GM15510 (cell line): ENCODE results near the gene KLHL2.

Experiments used
- POLR2A ChIP-seq: IDR thresholded peaks from 3 replicates; pipeline ENCODE4 v1.6.1; 2011; ENCODE audit warnings: borderline replicate concordance; ENCODE audit not compliant: insufficient read length; ENCODE audit errors: extremely low read depth

Gene KLHL2

DNA sequence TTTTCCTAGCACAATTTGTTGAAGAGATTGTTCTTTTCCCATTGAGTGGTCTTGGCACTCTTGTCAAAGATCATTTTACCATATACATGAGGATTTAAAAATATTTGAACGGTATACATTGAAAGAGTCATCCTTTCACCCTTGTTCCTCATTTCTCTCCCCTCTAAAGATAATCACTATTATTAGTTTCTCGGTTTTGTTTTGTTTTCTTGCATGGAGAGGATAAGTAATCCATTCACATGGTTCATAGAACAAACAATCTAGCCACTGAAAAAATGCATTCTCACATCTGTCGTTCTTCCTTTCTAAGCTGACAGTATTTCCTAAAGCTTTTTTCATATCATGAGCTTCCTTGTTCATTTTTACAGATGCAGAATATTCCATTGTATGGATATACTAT is 80.9 kb downstream of the KLHL2 start:
- no peak for TF ChIP-seq POLR2A

DNA sequence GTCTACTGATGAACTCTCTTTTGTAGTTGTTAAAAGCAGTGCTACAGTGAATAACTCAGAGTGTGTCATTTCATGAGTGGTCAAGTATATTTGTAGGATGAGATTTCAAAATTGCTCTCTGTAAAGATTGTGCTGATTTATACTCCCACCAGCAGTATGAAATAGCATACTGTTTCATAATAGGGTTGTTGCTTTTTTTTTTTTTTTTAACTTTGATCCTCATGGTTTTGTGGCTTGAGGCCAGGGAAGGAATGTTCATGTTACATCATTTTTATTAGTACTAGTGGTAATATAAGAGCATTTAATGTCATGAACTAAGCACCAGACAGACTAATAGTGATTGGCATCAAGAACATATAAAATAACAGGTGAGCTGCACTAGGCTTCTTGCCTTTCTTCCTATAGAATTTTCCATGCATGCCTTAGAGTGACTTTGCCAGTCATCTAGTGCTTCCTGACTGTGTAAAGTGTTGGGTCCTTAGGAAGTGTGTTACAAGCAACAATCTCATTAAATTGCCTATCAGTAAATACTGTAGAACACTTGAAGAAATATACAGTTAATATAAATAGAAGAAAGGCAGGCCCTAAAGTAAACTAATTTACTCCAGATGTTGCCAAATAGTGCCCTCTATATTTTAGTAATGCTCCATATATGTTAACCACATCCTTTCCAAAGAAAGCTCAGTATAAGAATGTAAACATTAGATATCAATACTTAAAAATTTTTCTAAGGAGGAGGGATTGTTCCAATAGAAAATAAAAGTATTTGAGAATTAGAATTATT is 81.5 kb downstream of the KLHL2 start:
- no peak for TF ChIP-seq POLR2A

DNA sequence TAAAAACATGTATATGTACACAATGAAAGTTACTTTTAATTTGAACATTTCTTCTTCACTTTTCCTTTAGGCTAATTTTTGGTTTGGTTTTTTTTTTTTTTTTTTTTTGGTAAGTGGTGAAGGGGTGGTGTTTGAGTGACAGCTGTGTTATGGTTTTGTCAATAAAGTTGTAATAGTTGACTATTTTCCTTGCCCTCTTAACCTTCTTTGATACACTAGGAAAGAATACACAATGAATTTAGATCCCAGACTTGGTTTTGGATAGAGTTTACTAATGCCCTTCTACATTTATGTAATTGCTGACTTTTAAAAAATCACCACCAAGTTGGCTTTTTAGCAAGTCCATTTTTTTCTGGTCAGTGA is 82.0 kb downstream of the KLHL2 start:
- no peak for TF ChIP-seq POLR2A

GRCh38 chr4:165293061-165293460 is 85.7 kb downstream of the KLHL2 start:
- no peak for TF ChIP-seq POLR2A

DNA sequence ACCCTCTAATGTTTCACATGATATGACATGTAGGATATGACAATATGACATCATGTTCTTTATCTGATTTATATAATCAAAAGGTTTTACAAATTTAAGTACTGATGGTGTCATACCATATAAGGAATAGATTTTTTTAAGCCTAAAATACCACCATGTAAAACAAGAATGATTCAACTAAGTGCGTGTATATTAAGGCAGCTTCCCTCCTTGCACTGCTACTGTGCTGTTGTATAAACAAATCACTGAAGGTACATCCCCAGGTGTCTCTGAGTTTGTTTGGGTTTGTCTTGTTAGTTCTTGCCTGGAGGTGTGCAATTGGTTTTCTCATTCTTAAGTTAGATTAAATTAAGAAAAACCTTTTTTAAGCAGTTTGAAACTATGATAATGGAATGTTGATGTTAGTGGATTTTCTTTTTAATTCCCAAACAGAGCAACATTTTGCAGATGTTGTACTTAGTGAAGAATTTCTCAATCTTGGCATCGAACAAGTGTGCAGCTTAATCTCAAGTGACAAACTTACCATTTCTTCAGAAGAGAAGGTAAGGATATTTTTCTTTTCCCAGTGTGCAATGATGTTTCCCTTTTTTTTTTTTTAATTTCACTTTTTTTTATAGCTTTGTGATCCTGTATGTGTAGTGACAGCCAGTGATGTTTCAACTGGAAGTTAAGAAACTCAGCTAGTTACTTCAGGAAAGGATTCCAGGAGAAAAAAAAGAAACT is 86.7 kb downstream of the KLHL2 start:
- no peak for TF ChIP-seq POLR2A

GRCh38 chr4:165294907-165295306 is 87.5 kb downstream of the KLHL2 start:
- no peak for TF ChIP-seq POLR2A

DNA sequence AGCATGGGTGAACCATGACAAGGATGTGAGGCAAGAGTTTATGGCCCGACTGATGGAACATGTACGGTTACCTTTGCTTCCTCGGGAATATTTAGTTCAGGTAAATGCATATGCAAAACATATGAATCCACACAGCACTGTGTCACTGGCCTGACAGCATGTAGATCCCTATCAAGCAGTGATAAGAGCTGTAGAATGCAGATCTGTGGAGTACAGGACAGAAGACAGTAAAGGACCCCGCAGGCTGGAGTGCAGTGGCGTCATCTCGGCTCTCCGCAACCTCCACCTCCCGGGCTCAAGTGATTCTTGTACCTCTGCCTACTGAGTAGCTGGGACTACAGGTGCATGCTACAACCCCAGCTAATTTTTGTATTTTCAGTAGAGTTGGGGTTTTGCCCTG is 90.3 kb downstream of the KLHL2 start:
- TF ChIP-seq POLR2A, result no peak

DNA sequence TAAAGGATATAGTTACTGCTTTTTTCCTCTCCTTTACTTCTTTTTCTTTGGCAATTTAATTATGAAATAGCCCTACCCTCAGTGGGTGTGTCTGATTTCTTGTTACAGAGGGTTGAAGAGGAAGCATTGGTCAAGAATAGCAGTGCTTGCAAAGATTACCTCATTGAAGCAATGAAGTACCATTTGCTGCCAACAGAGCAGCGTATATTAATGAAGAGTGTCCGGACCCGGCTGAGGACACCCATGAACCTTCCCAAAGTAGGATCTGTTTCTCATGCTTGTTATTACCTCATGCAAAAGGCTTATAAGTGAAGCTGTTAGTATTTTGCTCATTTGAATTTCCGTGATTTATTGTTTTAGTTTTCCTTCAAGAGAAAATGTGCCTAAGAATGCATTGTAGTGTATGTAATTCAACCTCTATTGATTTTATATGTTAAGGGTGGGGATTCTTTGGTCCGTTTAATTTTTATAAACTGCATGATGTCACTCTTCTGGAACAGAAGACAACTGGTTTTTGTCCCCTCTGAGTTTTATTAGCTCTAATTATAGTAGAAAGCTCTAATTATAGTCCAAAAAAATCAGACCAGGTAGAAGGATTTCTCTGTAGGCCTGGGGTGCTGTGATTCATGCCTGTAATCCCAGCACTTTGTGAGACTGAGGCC is 92.2 kb downstream of the KLHL2 start:
- TF ChIP-seq POLR2A, result no peak

DNA sequence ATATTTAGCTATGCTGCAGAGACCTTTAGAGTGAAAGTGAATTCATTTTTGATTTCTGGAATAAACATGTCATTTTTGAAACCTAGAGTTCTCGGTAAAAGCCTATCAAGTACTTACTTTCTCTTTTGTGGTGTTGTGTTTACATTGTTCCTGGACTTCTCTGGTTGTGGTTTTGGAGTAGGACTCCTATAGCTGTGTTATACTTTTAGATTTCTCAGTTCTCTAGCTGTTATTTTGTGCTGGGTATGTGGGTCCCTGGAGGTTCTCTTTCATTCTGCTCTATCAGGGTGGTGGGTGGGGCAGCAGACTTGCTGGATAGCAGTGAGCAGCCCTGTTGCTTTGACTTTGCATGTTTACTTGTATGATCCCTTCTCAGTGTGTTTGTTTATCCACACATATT is 94.5 kb downstream of the KLHL2 start:
- no peak for TF ChIP-seq POLR2A

- no peak for TF ChIP-seq POLR2A
Measured at GRCh38 chr4:165302658-165303057, 95.3 kb downstream of the KLHL2 start.

- TF ChIP-seq POLR2A, result no peak
Measured at GRCh38 chr4:165308166-165308565, 100.8 kb downstream of the KLHL2 start.

DNA sequence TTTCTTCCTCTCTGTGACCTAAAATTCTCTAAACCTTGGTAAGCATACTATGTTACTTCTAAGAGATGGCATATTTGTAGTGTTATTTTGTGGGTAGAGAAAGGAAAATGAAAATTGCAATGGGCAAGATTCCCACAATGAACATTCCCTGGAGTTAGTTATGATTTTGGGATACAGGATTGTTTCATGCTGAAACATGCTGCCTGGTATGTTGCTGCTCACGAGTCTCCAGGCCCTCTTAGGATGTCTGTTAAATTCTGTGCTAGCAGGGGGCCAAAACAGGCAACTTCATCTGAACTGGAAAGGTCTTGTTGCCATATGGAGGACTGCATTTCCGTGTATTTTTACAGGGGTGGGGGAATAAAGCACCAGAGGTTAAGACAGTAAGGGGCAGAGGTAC is 101.2 kb downstream of the KLHL2 start:
- TF ChIP-seq POLR2A, result no peak

DNA sequence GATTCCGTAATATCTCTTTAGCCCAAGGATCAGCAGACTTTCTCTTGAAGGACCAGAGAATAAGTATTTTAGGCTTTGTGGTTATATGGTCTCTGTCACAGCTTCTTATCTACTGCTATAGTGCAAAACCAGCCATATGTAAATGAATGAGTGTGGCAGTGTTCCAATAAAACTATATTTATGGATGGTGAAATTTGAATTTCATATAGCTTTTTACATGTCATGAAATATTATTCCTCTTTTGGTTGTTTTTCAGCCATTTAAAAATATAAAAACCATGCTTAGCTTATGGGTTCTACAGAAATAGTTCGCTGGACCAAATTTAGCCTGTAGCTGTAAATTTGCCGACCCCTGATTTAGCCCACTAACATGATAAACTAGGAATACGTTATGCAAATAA is 102.1 kb downstream of the KLHL2 start:
- TF ChIP-seq POLR2A, result no peak

DNA sequence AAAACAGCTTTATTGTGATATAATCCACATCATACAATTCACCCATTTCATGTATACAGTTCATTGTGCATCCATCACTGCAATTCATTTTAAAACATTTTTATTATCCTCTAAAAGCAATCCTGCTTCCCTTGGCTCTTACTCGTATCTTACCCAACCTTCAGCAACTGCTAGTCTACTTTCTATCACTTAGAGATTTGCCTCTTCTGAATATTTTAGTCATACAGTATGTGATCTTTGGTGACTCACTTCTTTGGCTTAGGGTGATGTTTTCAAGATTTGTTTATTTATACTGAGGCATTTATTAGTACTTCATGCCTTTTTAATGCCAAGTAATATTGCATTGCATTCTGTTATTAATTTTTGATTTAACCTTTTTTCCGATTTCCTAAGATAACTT is 105.1 kb downstream of the KLHL2 start:
- no peak for TF ChIP-seq POLR2A

DNA sequence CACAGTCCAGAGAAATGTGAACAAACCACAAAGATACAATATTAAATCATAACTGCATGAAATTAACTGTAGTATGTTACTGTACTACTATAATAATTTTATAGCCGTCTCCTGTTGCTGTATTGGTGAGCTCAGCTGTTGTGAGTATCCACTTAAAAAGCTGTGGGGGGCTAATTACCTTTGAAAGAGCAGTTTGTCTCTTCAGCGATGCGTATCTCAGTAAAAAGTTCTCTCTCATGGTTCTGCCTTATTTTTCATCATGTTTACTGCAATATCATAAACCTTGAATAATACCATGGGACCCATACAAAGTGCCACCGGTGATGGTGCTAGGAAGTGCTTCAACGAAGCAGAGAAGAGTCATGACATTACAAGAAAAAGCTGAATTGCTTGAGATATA is 111.7 kb downstream of the KLHL2 start:
- TF ChIP-seq POLR2A, result no peak

GRCh38 chr4:165319509-165319908 is 112.1 kb downstream of the KLHL2 start:
- no peak for TF ChIP-seq POLR2A
